ENCODE results near the gene TXNRD3. TPM values are rescaled to one million over a fixed set of nuclear protein-coding genes. Genes with fewer than 3 reads are reported as not detected.

TXNRD3 gene
- total RNA-seq, 6 experiments from 2014 or later, result 6.8 to 8.4 (median 7.4) TPM

DNA sequence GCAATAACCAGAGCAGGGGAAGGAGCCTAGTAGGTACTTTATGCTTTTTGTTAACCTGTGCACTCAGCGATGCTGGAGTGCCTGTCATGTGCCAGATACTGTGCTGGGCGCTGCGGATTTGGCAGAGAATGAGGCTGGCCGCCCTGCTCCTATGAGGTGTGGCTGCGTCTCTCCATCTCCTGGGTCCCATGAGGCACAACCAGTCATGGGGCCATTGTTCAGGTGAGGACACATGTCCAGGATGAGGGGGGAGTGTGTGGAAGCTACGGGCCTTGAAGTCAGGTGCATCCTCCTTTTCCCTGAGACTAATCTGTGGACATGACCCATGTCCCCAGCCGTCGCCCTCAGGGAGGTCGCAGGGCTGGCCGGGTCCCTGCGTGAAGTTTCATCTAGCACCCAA, 963 bp upstream of the TXNRD3 start:
- no peak overlapping the region for H3K27ac Mint-ChIP-seq
- H3K27me3 Mint-ChIP-seq (ENCODE audit: insufficient read depth), result peaks cover 29% of the 10 kb centered on the region
- 0 out of 2 replicates have a peak, but pooled peaks cover 8% of the 10 kb centered on the region for H3K4me1 Mint-ChIP-seq (ENCODE audit: low read depth)
- peaks cover 12% of the 10 kb centered on the region for H3K9me3 Mint-ChIP-seq
- TF ChIP-seq, protein P1, sequence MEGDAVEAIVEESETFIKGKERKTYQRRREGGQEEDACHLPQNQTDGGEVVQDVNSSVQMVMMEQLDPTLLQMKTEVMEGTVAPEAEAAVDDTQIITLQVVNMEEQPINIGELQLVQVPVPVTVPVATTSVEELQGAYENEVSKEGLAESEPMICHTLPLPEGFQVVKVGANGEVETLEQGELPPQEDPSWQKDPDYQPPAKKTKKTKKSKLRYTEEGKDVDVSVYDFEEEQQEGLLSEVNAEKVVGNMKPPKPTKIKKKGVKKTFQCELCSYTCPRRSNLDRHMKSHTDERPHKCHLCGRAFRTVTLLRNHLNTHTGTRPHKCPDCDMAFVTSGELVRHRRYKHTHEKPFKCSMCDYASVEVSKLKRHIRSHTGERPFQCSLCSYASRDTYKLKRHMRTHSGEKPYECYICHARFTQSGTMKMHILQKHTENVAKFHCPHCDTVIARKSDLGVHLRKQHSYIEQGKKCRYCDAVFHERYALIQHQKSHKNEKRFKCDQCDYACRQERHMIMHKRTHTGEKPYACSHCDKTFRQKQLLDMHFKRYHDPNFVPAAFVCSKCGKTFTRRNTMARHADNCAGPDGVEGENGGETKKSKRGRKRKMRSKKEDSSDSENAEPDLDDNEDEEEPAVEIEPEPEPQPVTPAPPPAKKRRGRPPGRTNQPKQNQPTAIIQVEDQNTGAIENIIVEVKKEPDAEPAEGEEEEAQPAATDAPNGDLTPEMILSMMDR (IDR thresholded peaks at IDR 0.05), result no peak
- H3K4me3 Mint-ChIP-seq, result no peak overlapping the region
- H3K36me3 Mint-ChIP-seq (ENCODE audit: low read depth), result peaks cover 5% of the 10 kb centered on the region
- DNase-seq, result no peak

DNA sequence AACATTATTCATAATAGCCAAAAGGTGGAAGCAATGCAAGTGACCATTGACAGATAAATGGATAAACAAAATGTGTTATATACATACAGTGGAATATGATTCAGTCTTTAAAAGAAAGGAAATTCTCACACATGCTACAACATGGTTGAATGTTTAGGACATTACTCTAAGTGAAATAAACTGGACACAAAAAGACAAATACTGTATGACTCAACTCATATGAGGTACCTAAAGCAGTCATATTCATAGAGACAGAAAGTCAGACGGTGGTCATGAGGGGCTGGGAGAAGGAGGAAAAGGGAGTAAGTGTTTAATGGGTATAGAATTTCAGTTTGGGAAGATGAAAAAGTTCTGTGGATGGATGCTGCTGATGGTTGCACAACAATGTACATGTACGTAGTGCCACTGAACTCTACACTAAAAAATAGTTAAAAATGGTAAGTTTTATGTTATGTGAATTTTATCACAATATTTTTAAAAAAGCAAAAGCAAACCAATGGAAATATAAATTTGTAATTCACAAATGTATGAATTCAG, 5.3 kb downstream of the TXNRD3 start:
- H3K4me3 Mint-ChIP-seq, result no peak overlapping the region
- H3K9me3 Mint-ChIP-seq, result no peaks in the 10 kb centered on the region
- TF ChIP-seq, protein P1 (IDR thresholded peaks at IDR 0.05), result no peak
- no peak overlapping the region for H3K27ac Mint-ChIP-seq
- peaks cover 29% of the 10 kb centered on the region for H3K4me1 Mint-ChIP-seq (ENCODE audit: low read depth)
- no peak for DNase-seq
- H3K27me3 Mint-ChIP-seq (ENCODE audit: insufficient read depth), result no peaks in the 10 kb centered on the region
- peaks cover 11% of the 10 kb centered on the region; the same call in 1 of the 2 replicates for H3K36me3 Mint-ChIP-seq (ENCODE audit: low read depth)

DNA sequence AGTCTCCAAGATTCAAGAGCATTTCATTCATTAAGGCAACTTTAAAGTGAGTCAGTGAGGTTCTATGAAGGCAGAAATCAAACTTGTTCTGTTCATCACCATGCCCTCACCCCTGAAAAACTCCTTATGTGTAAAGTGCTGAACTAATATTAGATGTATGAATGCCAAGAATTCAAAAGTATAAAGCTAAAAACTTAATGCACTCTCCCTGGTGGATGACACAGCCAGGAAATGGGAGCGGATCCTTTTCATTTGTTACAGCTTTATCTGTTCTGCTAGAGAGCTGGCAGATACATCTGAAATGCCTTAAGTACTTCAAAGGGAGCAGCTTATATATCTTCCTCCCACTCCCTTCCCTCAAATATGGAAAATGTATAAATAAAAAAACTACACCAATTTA, 8.2 kb downstream of the TXNRD3 start:
- TF ChIP-seq, protein P1 (IDR thresholded peaks at IDR 0.05), result no peak
- H3K27me3 Mint-ChIP-seq (ENCODE audit: insufficient read depth), result no peaks in the 10 kb centered on the region
- H3K9me3 Mint-ChIP-seq, result no peaks in the 10 kb centered on the region
- peaks cover 21% of the 10 kb centered on the region for H3K4me1 Mint-ChIP-seq (ENCODE audit: low read depth)
- H3K36me3 Mint-ChIP-seq (ENCODE audit: low read depth), result peaks cover 29% of the 10 kb centered on the region
- no peak for DNase-seq
- H3K4me3 Mint-ChIP-seq, result no peak overlapping the region
- H3K27ac Mint-ChIP-seq, result no peak overlapping the region

DNA sequence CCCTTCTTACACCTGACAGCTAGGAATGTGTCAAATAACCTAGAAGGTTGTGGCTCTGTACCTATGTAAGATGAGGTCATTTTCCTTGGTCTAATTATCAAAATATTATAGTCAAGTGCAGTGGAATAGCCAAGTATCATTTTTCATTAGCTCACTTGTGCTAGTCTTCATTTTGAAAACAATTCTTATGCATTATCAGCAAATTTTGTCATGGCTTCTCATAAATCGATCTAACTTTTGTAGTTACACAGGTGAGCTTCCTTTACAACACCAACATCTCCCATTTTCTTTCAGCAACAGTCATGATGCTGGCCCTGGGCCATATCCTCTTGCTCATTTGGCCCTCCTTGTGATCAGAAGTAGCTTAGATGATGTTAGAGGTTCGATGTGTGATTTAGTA, 10.3 kb downstream of the TXNRD3 start:
- no peak for DNase-seq
- H3K36me3 Mint-ChIP-seq (ENCODE audit: low read depth), result peaks cover 34% of the 10 kb centered on the region
- H3K27me3 Mint-ChIP-seq (ENCODE audit: insufficient read depth), result no peaks in the 10 kb centered on the region; the same call in 1 of the 2 replicates
- H3K27ac Mint-ChIP-seq, result no peak overlapping the region
- H3K4me1 Mint-ChIP-seq (ENCODE audit: low read depth), result peaks cover 27% of the 10 kb centered on the region
- no peaks in the 10 kb centered on the region for H3K9me3 Mint-ChIP-seq
- H3K4me3 Mint-ChIP-seq, result no peak overlapping the region
- TF ChIP-seq, protein P1 (IDR thresholded peaks at IDR 0.05), result no peak

DNA sequence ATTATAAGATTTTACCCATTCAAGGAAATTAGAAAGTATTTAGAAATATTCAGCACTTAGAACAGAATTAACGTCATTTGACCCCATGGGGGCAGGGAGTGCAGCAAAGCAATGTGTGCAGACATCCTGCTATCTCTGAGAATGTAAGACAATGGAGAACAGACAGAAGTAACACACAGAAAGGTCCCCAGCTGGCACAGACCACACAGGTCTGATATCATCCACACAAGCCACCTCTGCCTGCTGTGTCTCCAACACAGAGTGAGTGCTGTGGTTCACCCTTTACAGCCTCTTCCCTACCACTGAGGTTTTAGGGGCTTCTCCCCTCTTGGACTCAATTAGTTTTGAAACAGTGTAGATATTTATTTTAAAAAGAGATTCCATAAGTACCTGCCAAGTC, 16.1 kb downstream of the TXNRD3 start:
- Mint-ChIP-seq H3K36me3 (ENCODE audit: low read depth) (peaks cover 16% of the 10 kb centered on the region), H3K4me3 (no peak overlapping the region), H3K27me3 (ENCODE audit: insufficient read depth) (no peaks in the 10 kb centered on the region; the same call in 1 of the 2 replicates), H3K27ac (no peak overlapping the region), H3K9me3 (no peaks in the 10 kb centered on the region), H3K4me1 (ENCODE audit: low read depth) (peaks cover 10% of the 10 kb centered on the region; the same call in 1 of the 2 replicates)
- no peak for DNase-seq
- TF ChIP-seq, protein P1 (IDR thresholded peaks at IDR 0.05), result no peak
